Bronchial epithelial cell (primary cell): ENCODE data around the gene MAP7. TPM values are rescaled to one million over a fixed set of nuclear protein-coding genes. Genes with fewer than 3 reads are reported as not detected.

Experiments used
- DNase-seq: peaks from one replicate; pipeline ENCODE4 v3.0.0-alpha.2; 2010; ENCODE audit warnings: low read depth
- FAIRE-seq: peaks from 2 replicates; lab custom pipeline; 2011; peaks lifted over from hg19 to GRCh38; lab: Jason Lieb, UNC
- H3K27me3 ChIP-seq: 2 replicates; pipeline ENCODE4 v1.5.1; 2011; ENCODE audit warnings: low read length; ENCODE audit not compliant: control insufficient read depth, insufficient read depth
- H3K36me3 ChIP-seq: 2 replicates; pipeline ENCODE4 v1.5.1; 2011; ENCODE audit warnings: low read length; ENCODE audit not compliant: control insufficient read depth, insufficient read depth
- H3K4me3 ChIP-seq: 2 replicates; pipeline ENCODE4 v1.5.1; 2011; ENCODE audit warnings: mild to moderate bottlenecking, low read depth, low read length, control low read depth
- total RNA-seq: library from RNA; depleted of rRNA; stranded (reverse); fragments of >200 nt; gene quantifications from 2 replicates; pipeline ENCODE4 v1.2.1, GENCODE V29; 2014
- TF ChIP-seq, protein P1 (sequence below): IDR thresholded peaks from 2 replicates; pipeline ENCODE4 v1.5.1; 2011; ENCODE audit warnings: mild to moderate bottlenecking, moderate library complexity, low read length, control low read depth, inconsistent platforms; ENCODE audit not compliant: insufficient read depth, severe bottlenecking

Gene MAP7
- total RNA-seq, 1 donor from 2014 or later, result 30.8 TPM

DNA sequence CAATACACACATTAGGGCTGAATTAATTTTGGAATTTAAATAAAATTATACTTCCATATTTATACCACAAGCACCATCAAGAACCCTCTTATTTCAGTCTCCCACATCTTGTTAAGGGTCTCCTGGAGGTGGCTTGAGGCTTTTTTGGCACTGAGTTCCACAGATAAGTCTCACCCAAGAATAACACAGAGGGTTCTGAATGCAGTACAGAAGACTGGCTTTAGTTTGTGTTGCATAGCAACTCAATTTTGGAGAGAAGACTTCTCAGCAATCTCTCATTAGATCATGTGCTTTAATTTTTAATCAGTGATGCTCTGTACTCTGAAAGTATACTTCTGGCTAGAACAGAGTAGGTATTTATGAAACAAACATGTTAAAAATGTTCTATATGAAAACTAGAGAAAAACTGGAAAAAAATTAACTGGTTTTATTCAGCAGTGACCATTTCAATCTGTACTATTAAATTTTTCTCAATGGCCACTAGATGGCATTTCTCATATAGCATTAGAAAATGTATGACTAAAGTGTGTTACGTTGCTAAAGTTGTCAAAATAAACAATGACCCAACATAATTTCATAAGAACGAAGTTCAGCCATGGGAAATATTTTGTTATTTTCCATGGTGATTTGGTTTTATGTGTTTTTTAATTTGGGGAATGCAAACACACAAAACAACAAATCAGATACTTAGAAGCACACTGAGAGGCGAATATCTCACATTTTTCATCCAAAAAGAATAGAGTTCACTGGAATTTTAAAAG lies 32.7 kb upstream of the MAP7 start:
- Histone ChIP-seq H3K36me3 (peaks cover 1% of the 10 kb centered on the region), H3K4me3 (no peak overlapping the region), H3K27me3 (no peaks in the 10 kb centered on the region)
- DNase-seq (peak; percentile 91), FAIRE-seq (no peak)
- TF ChIP-seq, protein P1, sequence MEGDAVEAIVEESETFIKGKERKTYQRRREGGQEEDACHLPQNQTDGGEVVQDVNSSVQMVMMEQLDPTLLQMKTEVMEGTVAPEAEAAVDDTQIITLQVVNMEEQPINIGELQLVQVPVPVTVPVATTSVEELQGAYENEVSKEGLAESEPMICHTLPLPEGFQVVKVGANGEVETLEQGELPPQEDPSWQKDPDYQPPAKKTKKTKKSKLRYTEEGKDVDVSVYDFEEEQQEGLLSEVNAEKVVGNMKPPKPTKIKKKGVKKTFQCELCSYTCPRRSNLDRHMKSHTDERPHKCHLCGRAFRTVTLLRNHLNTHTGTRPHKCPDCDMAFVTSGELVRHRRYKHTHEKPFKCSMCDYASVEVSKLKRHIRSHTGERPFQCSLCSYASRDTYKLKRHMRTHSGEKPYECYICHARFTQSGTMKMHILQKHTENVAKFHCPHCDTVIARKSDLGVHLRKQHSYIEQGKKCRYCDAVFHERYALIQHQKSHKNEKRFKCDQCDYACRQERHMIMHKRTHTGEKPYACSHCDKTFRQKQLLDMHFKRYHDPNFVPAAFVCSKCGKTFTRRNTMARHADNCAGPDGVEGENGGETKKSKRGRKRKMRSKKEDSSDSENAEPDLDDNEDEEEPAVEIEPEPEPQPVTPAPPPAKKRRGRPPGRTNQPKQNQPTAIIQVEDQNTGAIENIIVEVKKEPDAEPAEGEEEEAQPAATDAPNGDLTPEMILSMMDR, result peak; percentile 17

GRCh38 chr6:136579800-136580199 lies 29.6 kb upstream of the MAP7 start:
- no peak overlapping the region for H3K4me3 ChIP-seq
- H3K36me3 ChIP-seq, result peaks cover 1% of the 10 kb centered on the region
- H3K27me3 ChIP-seq, result no peaks in the 10 kb centered on the region
- no peak for DNase-seq
- TF ChIP-seq, protein P1, result no peak
- FAIRE-seq, result no peak

GRCh38 chr6:136576821-136577220 lies 26.6 kb upstream of the MAP7 start:
- peaks cover 1% of the 10 kb centered on the region for H3K36me3 ChIP-seq
- H3K4me3 ChIP-seq, result no peak overlapping the region
- FAIRE-seq (no peak), DNase-seq (peak; percentile 48)
- TF ChIP-seq, protein P1, result no peak
- no peaks in the 10 kb centered on the region for H3K27me3 ChIP-seq

- TF ChIP-seq, protein P1, result no peak
- FAIRE-seq (no peak), DNase-seq (no peak)
- H3K4me3 ChIP-seq, result no peak overlapping the region
- H3K36me3 ChIP-seq, result no peaks in the 10 kb centered on the region
- no peaks in the 10 kb centered on the region for H3K27me3 ChIP-seq
These were observed 21.3 kb upstream of the MAP7 start for GRCh38 chr6:136571496-136571895.

DNA sequence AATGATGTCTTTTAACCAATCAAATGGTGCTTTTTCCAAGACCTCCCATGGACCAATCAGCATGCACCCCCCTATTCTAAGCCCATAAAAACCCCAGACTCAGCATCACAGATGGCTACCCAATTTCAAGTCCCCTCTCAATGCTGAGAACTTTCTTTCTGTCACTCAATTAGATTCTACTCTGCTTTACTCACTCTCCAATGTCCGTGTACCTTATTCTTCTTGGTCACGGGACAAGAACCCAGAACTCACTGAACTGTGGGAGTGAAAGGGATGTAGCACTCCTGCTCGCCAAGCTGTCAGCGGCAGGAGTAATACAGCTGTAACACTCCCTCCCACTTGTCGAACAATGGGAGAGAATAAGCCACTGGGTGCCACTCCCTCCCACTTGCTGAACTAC lies 20.8 kb upstream of the MAP7 start:
- H3K36me3 ChIP-seq, result no peaks in the 10 kb centered on the region
- TF ChIP-seq, protein P1, result no peak
- FAIRE-seq (no peak), DNase-seq (no peak)
- H3K4me3 ChIP-seq, result no peak overlapping the region
- no peaks in the 10 kb centered on the region for H3K27me3 ChIP-seq
